CD8-positive, alpha-beta memory T cell (primary cell): ENCODE results near the gene FBXL19. TPM values are rescaled to one million over a fixed set of nuclear protein-coding genes. Genes with fewer than 3 reads are reported as not detected.

Experiments used
- CTCF ChIA-PET: fragments of 350-600 bp; sonication (Branson Sonifier 250); formaldehyde crosslinking; loops from one replicate; lab custom pipeline; 2021; ENCODE audit warnings: antibody characterized with exemption; lab: Charles Lee
- POLR2A ChIA-PET: fragments of 350-600 bp; sonication (Branson Sonifier 250); formaldehyde crosslinking; loops from one replicate; lab custom pipeline; 2021; ENCODE audit warnings: antibody characterized with exemption; lab: Charles Lee
- DNase-seq, 5 donors: peaks; one replicate each; pipeline versions ENCODE4 v3.0.0 to v3.0.0-alpha.2; 2020 to 2022; ENCODE audit warnings: mixed read lengths in 1 of 5
- H3K27ac ChIP-seq: one replicate; pipeline ENCODE4 v1.7.0; 2013; ENCODE audit warnings: low read depth, mild to moderate bottlenecking, low read length, moderate library complexity
- H3K27me3 ChIP-seq: 2 replicates; pipeline ENCODE4 v1.7.0; 2013; ENCODE audit warnings: low read length, mild to moderate bottlenecking; ENCODE audit not compliant: insufficient read depth, poor library complexity, severe bottlenecking
- H3K36me3 ChIP-seq: 2 replicates; pipeline ENCODE4 v1.7.0; 2013; ENCODE audit warnings: mild to moderate bottlenecking, low read length, moderate library complexity; ENCODE audit not compliant: insufficient read depth
- H3K4me1 ChIP-seq: 2 replicates; pipeline ENCODE4 v1.7.0; 2013; ENCODE audit warnings: mild to moderate bottlenecking, low read length, moderate library complexity; ENCODE audit not compliant: insufficient read depth
- H3K4me3 ChIP-seq: 2 replicates; pipeline ENCODE4 v1.7.0; 2013; ENCODE audit warnings: mild to moderate bottlenecking, low read length
- H3K9me3 ChIP-seq: 2 replicates; pipeline ENCODE4 v1.7.0; 2013; ENCODE audit warnings: mild to moderate bottlenecking, low read length
- H3K27ac Mint-ChIP-seq, 8 donors: one replicate each; pipeline ENCODE4 v1.8.0; 2020 to 2021; ENCODE audit warnings: mixed read lengths in 8 of 8, mild to moderate bottlenecking in 6 of 8, inconsistent platforms in 3 of 8, moderate library complexity in 3 of 8
- H3K27me3 Mint-ChIP-seq, 2 donors: one replicate each; pipeline ENCODE4 v1.8.0; 2020 to 2021; ENCODE audit warnings: mixed read lengths in 2 of 2, mild to moderate bottlenecking in 1 of 2, moderate library complexity in 1 of 2
- H3K36me3 Mint-ChIP-seq, 3 donors: one replicate each; pipeline ENCODE4 v1.8.0; 2020 to 2021; ENCODE audit warnings: mixed read lengths in 3 of 3, inconsistent platforms in 1 of 3, mild to moderate bottlenecking in 1 of 3
- H3K4me1 Mint-ChIP-seq, 3 donors: one replicate each; pipeline ENCODE4 v1.8.0; 2020 to 2021; ENCODE audit warnings: mixed read lengths in 3 of 3, inconsistent platforms in 1 of 3, mild to moderate bottlenecking in 1 of 3
- H3K4me3 Mint-ChIP-seq, 7 donors: one replicate each; pipeline ENCODE4 v1.8.0; 2020 to 2021; ENCODE audit warnings: mixed read lengths in 7 of 7, mild to moderate bottlenecking in 6 of 7, moderate library complexity in 4 of 7, inconsistent platforms in 2 of 7
- H3K9me3 Mint-ChIP-seq, 5 donors: one replicate each; pipeline ENCODE4 v1.8.0; 2020 to 2022; ENCODE audit warnings: mixed read lengths in 5 of 5, mild to moderate bottlenecking in 3 of 5, moderate library complexity in 2 of 5, inconsistent platforms in 1 of 5
- polyA plus RNA-seq: library from polyadenylated mRNA; unstranded; fragments of 300-500 nt; fragmentation: Illumina TruSeq; gene quantifications from one replicate; pipeline ENCODE4 v1.2.3, GENCODE V29; 2021
- total RNA-seq, 2 experiments: library from RNA; stranded (reverse); gene quantifications; one replicate each; pipeline ENCODE4 v1.2.3, GENCODE V29; 2021

The FBXL19 gene
- total and polyA plus RNA-seq, 3 experiments from 2014 or later = 0.25 to 29.2 (median 28.7) TPM

GRCh38 chr16:30979170-30980022, 56.0 kb downstream of the FBXL19 start:
- Mint-ChIP-seq H3K27ac (peak overlapping the region in 1 of 8 donors; percentile 36), H3K36me3 (peaks cover 5 to 80% (median 8%) of the 10 kb centered on the region in 3 donors), H3K4me1 (peaks cover 0 to 7% (median under 1%) of the 10 kb centered on the region in 3 donors), H3K27me3 (no peaks in the 10 kb centered on the region), H3K4me3 (no peak overlapping the region), H3K9me3 (no peaks in the 10 kb centered on the region)
- CTCF ChIA-PET = no interaction called here
- Histone ChIP-seq H3K36me3 (peaks cover 4% of the 10 kb centered on the region), H3K27me3 (no peaks in the 10 kb centered on the region), H3K9me3 (no peaks in the 10 kb centered on the region), H3K27ac (no peak overlapping the region), H3K4me3 (no peak overlapping the region), H3K4me1 (no peaks in the 10 kb centered on the region)
- POLR2A ChIA-PET = no interaction called here
- no peak for DNase-seq

GRCh38 chr16:30980023-30980371, 56.6 kb downstream of the FBXL19 start:
- ChIA-PET CTCF (no interaction called here), POLR2A (no interaction called here)
- H3K4me1 Mint-ChIP-seq = peaks cover 0 to 7% (median 0%) of the 10 kb centered on the region in 3 donors
- no peaks in the 10 kb centered on the region for H3K9me3 Mint-ChIP-seq
- peaks cover 3 to 75% (median 8%) of the 10 kb centered on the region in 3 donors for H3K36me3 Mint-ChIP-seq
- peak overlapping the region in 1 of 7 donors; percentile 48 for H3K4me3 Mint-ChIP-seq
- no peaks in the 10 kb centered on the region for H3K27me3 Mint-ChIP-seq
- Histone ChIP-seq H3K4me3 (no peak overlapping the region), H3K9me3 (no peaks in the 10 kb centered on the region), H3K27ac (no peak overlapping the region), H3K27me3 (no peaks in the 10 kb centered on the region), H3K4me1 (no peaks in the 10 kb centered on the region), H3K36me3 (peaks cover 4% of the 10 kb centered on the region)
- no peak overlapping the region for H3K27ac Mint-ChIP-seq
- no peak for DNase-seq

- peaks cover 4% of the 10 kb centered on the region for H3K36me3 ChIP-seq
These were observed 57.1 kb downstream of the FBXL19 start for GRCh38 chr16:30980434-30980833.

GRCh38 chr16:30980959-30981358, 57.6 kb downstream of the FBXL19 start:
- peak overlapping the region in 1 of 8 donors; percentile 87 for H3K27ac Mint-ChIP-seq
- H3K4me3 ChIP-seq = no peak overlapping the region
- H3K27me3 Mint-ChIP-seq = no peaks in the 10 kb centered on the region
- H3K36me3 Mint-ChIP-seq = peaks cover 3 to 67% (median 8%) of the 10 kb centered on the region in 3 donors
- no peak for DNase-seq
- no peaks in the 10 kb centered on the region for H3K27me3 ChIP-seq
- peaks cover 0 to 7% (median 0%) of the 10 kb centered on the region in 3 donors for H3K4me1 Mint-ChIP-seq
- peaks cover 4% of the 10 kb centered on the region for H3K36me3 ChIP-seq
- no peak overlapping the region for H3K4me3 Mint-ChIP-seq
- H3K9me3 Mint-ChIP-seq = no peaks in the 10 kb centered on the region
- H3K4me1 ChIP-seq = no peaks in the 10 kb centered on the region
- POLR2A ChIA-PET = no interaction called here
- H3K27ac ChIP-seq = no peak overlapping the region
- H3K9me3 ChIP-seq = no peaks in the 10 kb centered on the region
- CTCF ChIA-PET = interaction anchor here (5.8 kb wide), 1 partner anchor 162 kb away, joined by 29 read pairs; no protein-coding TSS in a partner anchor

More at GRCh38 chr16:30980434-30980833, 57.1 kb downstream of the FBXL19 start:
- H3K4me3 ChIP-seq = no peak overlapping the region
- Mint-ChIP-seq H3K27me3 (no peaks in the 10 kb centered on the region), H3K27ac (no peak overlapping the region), H3K9me3 (no peaks in the 10 kb centered on the region), H3K4me1 (peaks cover 0 to 7% (median 0%) of the 10 kb centered on the region in 3 donors), H3K4me3 (no peak overlapping the region), H3K36me3 (peaks cover 3 to 72% (median 8%) of the 10 kb centered on the region in 3 donors)
- ChIA-PET CTCF (interaction anchor here (5.8 kb wide), 1 partner anchor 162 kb away, joined by 29 read pairs; no protein-coding TSS in a partner anchor), POLR2A (no interaction called here)
- DNase-seq = no peak
- H3K4me1 ChIP-seq = no peaks in the 10 kb centered on the region
- H3K27me3 ChIP-seq = no peaks in the 10 kb centered on the region
- H3K9me3 ChIP-seq = no peaks in the 10 kb centered on the region
- H3K27ac ChIP-seq = no peak overlapping the region

- H3K4me1 Mint-ChIP-seq = peaks cover 0 to 6% (median 0%) of the 10 kb centered on the region in 3 donors
- no peak overlapping the region for H3K27ac ChIP-seq
- H3K27ac Mint-ChIP-seq = peak overlapping the region in 1 of 8 donors; percentile 55
- POLR2A ChIA-PET = no interaction called here
- H3K4me3 ChIP-seq = no peak overlapping the region
- H3K27me3 ChIP-seq = no peaks in the 10 kb centered on the region
- no peaks in the 10 kb centered on the region for H3K9me3 ChIP-seq
- no peaks in the 10 kb centered on the region for H3K9me3 Mint-ChIP-seq
- CTCF ChIA-PET = interaction anchor here (1.1 to 5.8 kb wide), 6 partner anchors 16 to 461 kb away, joined by 3 to 29 read pairs (median 4); partner anchors contain the start of genes ZNF646 and ZNF668
- H3K4me3 Mint-ChIP-seq = peak overlapping the region in 1 of 7 donors; percentile 19
- H3K27me3 Mint-ChIP-seq = no peaks in the 10 kb centered on the region
- H3K4me1 ChIP-seq = no peaks in the 10 kb centered on the region
- peaks cover 3 to 51% (median 3%) of the 10 kb centered on the region in 3 donors for H3K36me3 Mint-ChIP-seq
- H3K36me3 ChIP-seq = peaks cover 4% of the 10 kb centered on the region
- DNase-seq = no peak
These were observed 59.3 kb downstream of the FBXL19 start for GRCh38 chr16:30982548-30983288.

- ChIA-PET POLR2A (no interaction called here), CTCF (interaction anchor here (1.0 to 5.8 kb wide), 10 partner anchors 11 to 460 kb away, joined by 3 to 29 read pairs (median 4); partner anchors contain the start of genes ZNF646, ZNF668 and ZNF843)
- H3K4me1 Mint-ChIP-seq = peaks cover 0 to 6% (median 0%) of the 10 kb centered on the region in 3 donors
- no peak for DNase-seq
- H3K4me3 Mint-ChIP-seq = no peak overlapping the region
- Histone ChIP-seq H3K27ac (no peak overlapping the region), H3K27me3 (no peaks in the 10 kb centered on the region), H3K4me3 (no peak overlapping the region), H3K4me1 (no peaks in the 10 kb centered on the region), H3K36me3 (peaks cover 4% of the 10 kb centered on the region), H3K9me3 (no peaks in the 10 kb centered on the region)
- H3K27ac Mint-ChIP-seq = peak overlapping the region in 1 of 8 donors; percentile 65
- peaks cover 3 to 48% (median 3%) of the 10 kb centered on the region in 3 donors for H3K36me3 Mint-ChIP-seq
- no peaks in the 10 kb centered on the region for H3K9me3 Mint-ChIP-seq
- H3K27me3 Mint-ChIP-seq = no peaks in the 10 kb centered on the region
These were observed 60.0 kb downstream of the FBXL19 start for GRCh38 chr16:30983289-30983889.

- peaks cover 0 to 41% (median 3%) of the 10 kb centered on the region in 3 donors for H3K36me3 Mint-ChIP-seq
These were observed 60.7 kb downstream of the FBXL19 start for GRCh38 chr16:30983898-30984610.

More at GRCh38 chr16:30983898-30984610, 60.7 kb downstream of the FBXL19 start:
- Histone ChIP-seq H3K4me1 (no peaks in the 10 kb centered on the region), H3K9me3 (no peaks in the 10 kb centered on the region), H3K27ac (no peak overlapping the region), H3K36me3 (peaks cover 4% of the 10 kb centered on the region), H3K4me3 (no peak overlapping the region), H3K27me3 (no peaks in the 10 kb centered on the region)
- H3K9me3 Mint-ChIP-seq = no peaks in the 10 kb centered on the region
- H3K27me3 Mint-ChIP-seq = no peaks in the 10 kb centered on the region
- ChIA-PET CTCF (interaction anchor here (0.6 to 5.8 kb wide), 16 partner anchors 10 to 883 kb away, joined by 3 to 29 read pairs (median 4); partner anchors contain the start of genes ARMC5, BCKDK, VKORC1 and ZNF646), POLR2A (interaction anchor here (0.6 kb wide), 1 partner anchor 48 kb away, joined by 5 read pairs; no protein-coding TSS in a partner anchor)
- H3K4me3 Mint-ChIP-seq = no peak overlapping the region
- peaks cover 0 to 6% (median 0%) of the 10 kb centered on the region in 3 donors for H3K4me1 Mint-ChIP-seq
- DNase-seq = no peak
- H3K27ac Mint-ChIP-seq = no peak overlapping the region
